Measurements from ENCODE around the gene ECEL1.

The ECEL1 gene

GRCh38 chr2:232522623-232523401 is 35.2 kb upstream of the ECEL1 start:
- no peak for DNase-seq (ENCODE audit: low read depth)

GRCh38 chr2:232521959-232522622 is 34.5 kb upstream of the ECEL1 start:
- DNase-seq (ENCODE audit: low read depth), result no peak

- DNase-seq (ENCODE audit: low read depth), result no peak
These were observed 33.5 kb upstream of the ECEL1 start for GRCh38 chr2:232521098-232521497.

GRCh38 chr2:232520489-232520888 is 32.9 kb upstream of the ECEL1 start:
- no peak for DNase-seq (ENCODE audit: low read depth)

GRCh38 chr2:232519581-232520438 is 32.2 kb upstream of the ECEL1 start, which contains the start of gene PRSS56:
PRSS56 (plus strand) TSS chr2:232520388; CDS start chr2:232520599, 211 bp downstream.
- no peak for DNase-seq (ENCODE audit: low read depth)

GRCh38 chr2:232518844-232519243 is 31.2 kb upstream of the ECEL1 start:
- DNase-seq (ENCODE audit: low read depth), result no peak

GRCh38 chr2:232516551-232516950 is 28.9 kb upstream of the ECEL1 start:
- no peak for DNase-seq (ENCODE audit: low read depth)

- no peak for DNase-seq (ENCODE audit: low read depth)
These were observed 28.0 kb upstream of the ECEL1 start for GRCh38 chr2:232515639-232516038.

- no peak for DNase-seq (ENCODE audit: low read depth)
These were observed 25.7 kb upstream of the ECEL1 start for GRCh38 chr2:232513353-232513752.

- no peak for DNase-seq (ENCODE audit: low read depth)
These were observed 25.0 kb upstream of the ECEL1 start for GRCh38 chr2:232512602-232513001.

- no peak for DNase-seq (ENCODE audit: low read depth)
These were observed 23.8 kb upstream of the ECEL1 start for GRCh38 chr2:232511336-232511890.

- no peak for DNase-seq (ENCODE audit: low read depth)
These were observed 20.6 kb upstream of the ECEL1 start for GRCh38 chr2:232508251-232508650.

GRCh38 chr2:232506709-232507108 is 19.1 kb upstream of the ECEL1 start:
- DNase-seq (ENCODE audit: low read depth), result no peak

GRCh38 chr2:232505856-232506255 is 18.2 kb upstream of the ECEL1 start:
- no peak for DNase-seq (ENCODE audit: low read depth)

- no peak for DNase-seq (ENCODE audit: low read depth)
These were observed 16.8 kb upstream of the ECEL1 start for GRCh38 chr2:232504438-232504837.

GRCh38 chr2:232503809-232504323 is 16.2 kb upstream of the ECEL1 start:
- no peak for DNase-seq (ENCODE audit: low read depth)

- no peak for DNase-seq (ENCODE audit: low read depth)
These were observed 15.5 kb upstream of the ECEL1 start for GRCh38 chr2:232502911-232503808.

GRCh38 chr2:232502511-232502910 is 14.9 kb upstream of the ECEL1 start:
- DNase-seq (ENCODE audit: low read depth), result no peak

- DNase-seq (ENCODE audit: low read depth), result no peak
These were observed 14.3 kb upstream of the ECEL1 start for GRCh38 chr2:232501794-232502390.

- DNase-seq (ENCODE audit: low read depth), result no peak
These were observed 13.7 kb upstream of the ECEL1 start for GRCh38 chr2:232501331-232501771.
